Activated CD8-positive, alpha-beta memory T cell treated with anti-CD3 and anti-CD28 coated beads, Interleukin-2, amount 10 ng/mL, durations not matched to agents 7 days and 5 days (primary cell): ENCODE data around the gene CYP4A11. TPM values are rescaled to one million over a fixed set of nuclear protein-coding genes. Genes with fewer than 3 reads are reported as not detected.
"Not testable (repeated sequence)": the region's sequence is repeated elsewhere in the genome, so short reads cannot be mapped to it uniquely, and the experiment has no call there.

Source experiments
- ATAC-seq: fragments of 150-1000 bp; cut with Tn5 transposase; one replicate; pipeline ENCODE4 v1.10.0; 2021; ENCODE audit warnings: moderate library complexity
- CTCF ChIA-PET: fragments of 350-600 bp; sonication (Branson Sonifier 250); formaldehyde crosslinking; loops from one replicate; lab custom pipeline; 2021; ENCODE audit warnings: antibody characterized with exemption; lab: Charles Lee
- DNase-seq: peaks from one replicate; pipeline ENCODE4 v3.0.0-alpha.2; 2020
- H3K27ac Mint-ChIP-seq: one replicate; pipeline ENCODE4 v1.8.0; 2021; ENCODE audit warnings: mild to moderate bottlenecking, mixed read lengths
- H3K27me3 Mint-ChIP-seq: one replicate; pipeline ENCODE4 v1.8.0; 2021; ENCODE audit warnings: mixed read lengths
- H3K36me3 Mint-ChIP-seq: one replicate; pipeline ENCODE4 v1.8.0; 2021; ENCODE audit warnings: mild to moderate bottlenecking, mixed read lengths
- H3K4me1 Mint-ChIP-seq: one replicate; pipeline ENCODE4 v1.8.0; 2021; ENCODE audit warnings: mixed read lengths
- H3K4me3 Mint-ChIP-seq: one replicate; pipeline ENCODE4 v1.8.0; 2021; ENCODE audit warnings: mild to moderate bottlenecking, moderate library complexity, mixed read lengths
- H3K9me3 Mint-ChIP-seq: one replicate; pipeline ENCODE4 v1.8.0; 2022; ENCODE audit warnings: low read depth, mixed read lengths
- total RNA-seq, 2 experiments: library from RNA; stranded (reverse); gene quantifications; one replicate each; pipeline ENCODE4 v1.2.3, GENCODE V29; 2021

The CYP4A11 gene
- total RNA-seq, 2 experiments from 2014 or later: not detected

DNA sequence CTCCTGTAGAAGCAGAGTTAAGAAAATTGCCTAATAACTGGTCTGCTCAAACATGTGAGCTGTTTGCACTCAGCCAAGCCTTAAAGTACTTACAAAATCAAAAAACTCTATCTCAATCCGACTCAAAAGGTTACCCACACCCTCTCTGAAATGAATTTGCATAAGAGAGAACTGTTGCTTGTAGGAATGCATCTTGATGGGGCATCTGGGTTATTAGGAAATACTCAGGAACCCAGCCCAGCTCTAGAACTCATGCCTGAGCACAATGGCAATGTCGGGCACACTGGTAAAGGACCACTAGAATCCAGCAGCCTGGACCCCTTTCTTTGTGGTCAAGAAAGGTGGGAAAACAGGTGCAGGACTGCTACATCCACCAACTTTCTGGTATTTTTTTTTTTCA is 6.4 kb upstream of the CYP4A11 start:
- H3K27me3 Mint-ChIP-seq: peaks cover 35% of the 10 kb centered on the region
- H3K36me3 Mint-ChIP-seq, ATAC-seq, DNase-seq, H3K9me3 Mint-ChIP-seq, H3K27ac Mint-ChIP-seq, H3K4me3 Mint-ChIP-seq, CTCF ChIA-PET: not testable (repeated sequence)
- H3K4me1 Mint-ChIP-seq: peaks cover 28% of the 10 kb centered on the region

DNA sequence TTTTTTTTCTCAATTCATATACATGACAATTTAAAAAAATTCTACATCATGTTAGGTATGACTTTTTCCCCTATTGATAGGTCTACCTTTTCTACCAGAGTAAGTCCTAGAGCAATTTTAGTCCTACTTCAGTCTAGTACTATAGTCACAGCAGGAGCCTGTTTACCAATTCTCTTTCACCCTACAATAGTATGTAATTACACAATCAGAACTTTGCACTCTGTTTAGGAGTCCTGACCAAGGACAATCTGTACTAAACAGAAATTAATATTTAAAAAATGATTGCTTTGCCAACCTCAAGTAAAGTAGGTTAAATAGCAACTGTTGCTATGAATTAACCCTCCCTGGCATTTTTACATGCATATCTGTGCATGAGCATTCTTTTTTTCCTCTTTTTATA is 810 bp upstream of the CYP4A11 start:
- DNase-seq (no peak), ATAC-seq (no peak)
- Mint-ChIP-seq H3K27ac (no peak overlapping the region), H3K4me3 (no peak overlapping the region), H3K9me3 (no peaks in the 10 kb centered on the region), H3K36me3 (no peaks in the 10 kb centered on the region), H3K4me1 (peaks cover 3% of the 10 kb centered on the region), H3K27me3 (peaks cover 30% of the 10 kb centered on the region)
- CTCF ChIA-PET: no interaction called here

DNA sequence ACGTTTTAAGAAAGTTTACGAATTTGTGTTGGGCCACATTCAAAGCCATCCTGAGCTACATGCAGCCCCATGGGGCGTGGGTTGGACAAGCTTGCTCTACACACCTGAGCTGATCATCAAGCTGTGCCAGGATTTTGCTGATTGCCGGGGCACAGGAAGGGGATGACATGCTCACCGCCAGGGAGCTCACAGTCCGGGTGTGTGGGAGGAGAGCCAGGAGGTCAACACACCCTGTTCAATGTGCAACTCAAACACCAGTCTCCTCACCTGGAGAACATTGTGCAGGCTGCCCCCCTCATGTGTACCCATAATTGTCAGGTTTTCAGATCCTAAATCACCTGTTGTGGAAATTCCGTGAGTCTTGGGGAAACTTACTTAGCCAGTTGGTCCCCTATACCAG is 969 bp downstream of the CYP4A11 start:
- no peaks in the 10 kb centered on the region for H3K36me3 Mint-ChIP-seq
- CTCF ChIA-PET: interaction anchor here (0.6 kb wide), 1 partner anchor 78 kb away, joined by 3 read pairs; no protein-coding TSS in a partner anchor
- no peak overlapping the region for H3K4me3 Mint-ChIP-seq

DNA sequence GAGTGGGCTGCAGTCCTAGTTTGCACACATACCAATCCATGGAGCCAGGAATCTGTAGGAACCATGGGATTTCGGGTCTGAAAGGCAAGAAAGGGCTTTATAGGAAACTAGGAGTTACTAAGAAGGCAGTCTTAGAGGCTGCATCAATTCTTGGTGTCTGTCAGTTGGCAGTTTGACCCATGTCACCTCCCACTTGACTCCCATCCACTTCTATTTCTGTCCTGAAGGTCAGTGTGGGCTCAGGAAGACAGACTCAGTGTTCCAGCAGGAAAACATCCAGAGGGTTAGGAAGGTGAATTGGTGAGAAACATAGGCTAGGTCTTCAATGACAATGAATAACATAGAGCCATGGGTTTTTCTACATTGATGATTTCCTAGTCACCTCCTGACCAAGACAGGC is 4.0 kb downstream of the CYP4A11 start:
- no peak overlapping the region for H3K27ac Mint-ChIP-seq
- no peaks in the 10 kb centered on the region for H3K9me3 Mint-ChIP-seq
- no peak overlapping the region for H3K4me3 Mint-ChIP-seq
- ATAC-seq (no peak), DNase-seq (no peak)
- peaks cover 16% of the 10 kb centered on the region for H3K27me3 Mint-ChIP-seq
- H3K36me3 Mint-ChIP-seq: no peaks in the 10 kb centered on the region
- H3K4me1 Mint-ChIP-seq: no peaks in the 10 kb centered on the region
- CTCF ChIA-PET: no interaction called here

More for the DNA sequence above, 969 bp downstream of the CYP4A11 start:
- peaks cover 37% of the 10 kb centered on the region for H3K27me3 Mint-ChIP-seq
- ATAC-seq (no peak), DNase-seq (no peak)
- no peak overlapping the region for H3K27ac Mint-ChIP-seq
- no peaks in the 10 kb centered on the region for H3K4me1 Mint-ChIP-seq
- H3K9me3 Mint-ChIP-seq: no peaks in the 10 kb centered on the region

DNA sequence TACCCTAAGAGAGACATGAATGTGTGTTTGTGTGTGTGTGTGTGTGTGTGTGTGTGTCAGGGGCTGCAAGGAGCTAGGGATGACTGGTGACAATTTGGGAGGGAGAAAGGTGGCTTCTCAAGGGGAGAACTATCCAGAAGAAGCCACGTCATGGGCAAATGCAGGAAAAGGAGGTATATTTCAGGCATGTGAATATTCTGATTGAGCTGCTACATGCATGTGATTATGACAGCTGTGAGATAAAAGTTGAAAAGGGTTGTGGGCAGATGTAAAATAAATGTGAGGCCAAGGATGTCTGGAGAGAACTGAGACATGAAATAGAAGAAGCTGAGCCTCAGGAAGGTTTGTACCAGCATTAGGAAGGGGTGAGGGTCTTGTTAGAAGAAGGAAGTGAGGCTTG is 4.5 kb downstream of the CYP4A11 start:
- ATAC-seq (no peak), DNase-seq (no peak)
- H3K36me3 Mint-ChIP-seq: no peaks in the 10 kb centered on the region
- H3K9me3 Mint-ChIP-seq: no peaks in the 10 kb centered on the region
- H3K4me3 Mint-ChIP-seq: no peak overlapping the region
- peaks cover 16% of the 10 kb centered on the region for H3K27me3 Mint-ChIP-seq
- CTCF ChIA-PET: no interaction called here
- no peak overlapping the region for H3K27ac Mint-ChIP-seq
- H3K4me1 Mint-ChIP-seq: no peaks in the 10 kb centered on the region

DNA sequence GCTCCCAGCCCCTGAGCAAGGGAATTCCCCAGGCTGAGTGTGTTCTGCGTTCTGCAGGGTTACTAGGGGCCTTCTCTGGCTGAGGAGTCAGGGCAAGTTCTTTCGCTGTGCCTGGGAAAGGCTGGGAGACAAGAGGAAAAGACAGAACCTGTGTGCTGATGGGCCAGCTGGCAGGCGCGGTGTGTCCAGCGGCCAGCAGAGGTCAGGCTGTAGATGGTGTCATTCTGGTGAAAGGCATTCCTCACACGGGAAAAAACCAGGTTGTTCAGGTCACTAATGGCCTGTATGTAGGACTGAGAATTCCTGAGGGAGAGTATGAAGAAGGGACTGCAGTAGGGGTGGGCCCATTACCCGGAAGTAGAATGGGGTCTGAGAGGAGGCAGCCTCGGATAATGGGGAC is 6.4 kb downstream of the CYP4A11 start:
- ATAC-seq: not testable (repeated sequence)

DNA sequence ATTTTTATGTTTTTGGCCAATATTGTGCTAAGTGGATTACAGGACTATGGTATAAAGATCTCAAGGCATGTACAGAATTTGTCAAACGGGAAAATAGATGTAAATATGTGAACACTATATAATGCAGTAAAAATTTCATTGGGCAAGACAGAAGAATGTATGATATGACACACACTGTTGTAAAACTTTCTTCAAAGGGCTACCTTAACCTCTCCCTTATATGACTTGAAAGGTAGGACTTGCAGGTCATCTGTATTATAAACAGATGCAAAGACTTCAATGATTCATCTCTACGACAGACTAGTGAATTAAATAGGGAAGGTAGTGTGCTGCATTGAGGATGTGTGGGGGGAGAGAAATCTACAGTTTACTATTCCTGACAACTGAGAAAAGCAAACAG is 9.3 kb downstream of the CYP4A11 start:
- H3K9me3 Mint-ChIP-seq: not testable (repeated sequence)

More for the DNA sequence above, 6.4 kb downstream of the CYP4A11 start:
- peaks cover 20% of the 10 kb centered on the region for H3K27me3 Mint-ChIP-seq
- H3K27ac Mint-ChIP-seq, H3K4me3 Mint-ChIP-seq, DNase-seq, H3K4me1 Mint-ChIP-seq, H3K9me3 Mint-ChIP-seq, H3K36me3 Mint-ChIP-seq, CTCF ChIA-PET: not testable (repeated sequence)

DNA sequence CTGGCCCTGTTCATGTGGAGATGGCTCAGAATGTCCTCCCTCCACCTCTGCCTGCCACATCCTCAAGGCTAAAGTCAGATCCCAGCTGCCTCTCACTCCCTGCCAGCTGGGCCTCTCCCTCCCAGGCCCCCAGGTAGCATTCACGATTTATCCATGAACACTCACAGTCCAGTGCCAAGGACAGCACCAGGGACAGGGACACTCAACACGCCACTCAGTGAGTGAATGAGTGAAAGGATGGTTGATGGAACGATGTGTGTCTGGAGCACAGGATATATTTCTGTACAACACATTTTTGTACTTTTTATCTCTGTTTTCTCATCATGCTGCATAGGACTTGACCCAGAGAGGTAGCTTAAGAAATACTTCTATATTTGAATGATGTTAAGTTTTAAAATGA is 10.1 kb downstream of the CYP4A11 start:
- DNase-seq: no peak
- H3K36me3 Mint-ChIP-seq: no peaks in the 10 kb centered on the region
- no peak for ATAC-seq
- H3K4me1 Mint-ChIP-seq: no peaks in the 10 kb centered on the region
- peaks cover 4% of the 10 kb centered on the region for H3K27me3 Mint-ChIP-seq
- CTCF ChIA-PET: no interaction called here
- no peak overlapping the region for H3K27ac Mint-ChIP-seq
- H3K4me3 Mint-ChIP-seq: no peak overlapping the region
- no peaks in the 10 kb centered on the region for H3K9me3 Mint-ChIP-seq

More for the DNA sequence above, 9.3 kb downstream of the CYP4A11 start:
- DNase-seq, H3K4me1 Mint-ChIP-seq, H3K36me3 Mint-ChIP-seq, ATAC-seq, CTCF ChIA-PET, H3K4me3 Mint-ChIP-seq, H3K27ac Mint-ChIP-seq: not testable (repeated sequence)
- peaks cover 11% of the 10 kb centered on the region for H3K27me3 Mint-ChIP-seq

DNA sequence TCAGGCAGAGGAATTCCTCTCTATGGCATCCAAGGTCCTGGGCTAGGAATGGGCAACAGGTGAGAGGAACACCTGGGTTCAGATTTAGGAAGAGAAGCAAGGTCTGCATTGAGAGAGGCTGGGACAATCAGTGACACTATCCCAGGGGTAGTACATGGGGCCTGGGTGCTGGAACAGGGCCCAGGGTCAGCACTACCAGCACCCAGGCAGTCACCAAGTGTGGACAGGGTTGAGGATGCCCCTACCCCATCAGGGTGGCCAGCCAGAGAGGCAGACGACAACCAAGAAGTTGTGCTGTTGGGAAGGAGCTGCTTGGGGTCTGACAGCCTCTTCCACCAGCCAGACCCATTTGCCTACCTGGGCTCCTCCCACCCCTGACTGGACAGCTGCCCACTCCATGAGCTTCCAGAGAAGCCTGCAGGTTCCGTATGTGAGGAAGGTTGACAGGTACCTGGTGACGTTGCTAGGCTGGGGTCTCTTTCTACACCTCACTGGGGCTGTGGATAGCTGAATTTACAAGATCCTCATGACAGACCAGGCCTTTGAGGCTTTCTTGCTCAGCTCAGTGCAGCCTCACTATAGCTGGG is 13.9 kb downstream of the CYP4A11 start:
- Mint-ChIP-seq H3K36me3 (no peaks in the 10 kb centered on the region), H3K4me1 (no peaks in the 10 kb centered on the region), H3K27ac (no peak overlapping the region), H3K4me3 (no peak overlapping the region), H3K27me3 (peaks cover 10% of the 10 kb centered on the region), H3K9me3 (no peaks in the 10 kb centered on the region)
- CTCF ChIA-PET: no interaction called here
- no peak for ATAC-seq
- no peak for DNase-seq

DNA sequence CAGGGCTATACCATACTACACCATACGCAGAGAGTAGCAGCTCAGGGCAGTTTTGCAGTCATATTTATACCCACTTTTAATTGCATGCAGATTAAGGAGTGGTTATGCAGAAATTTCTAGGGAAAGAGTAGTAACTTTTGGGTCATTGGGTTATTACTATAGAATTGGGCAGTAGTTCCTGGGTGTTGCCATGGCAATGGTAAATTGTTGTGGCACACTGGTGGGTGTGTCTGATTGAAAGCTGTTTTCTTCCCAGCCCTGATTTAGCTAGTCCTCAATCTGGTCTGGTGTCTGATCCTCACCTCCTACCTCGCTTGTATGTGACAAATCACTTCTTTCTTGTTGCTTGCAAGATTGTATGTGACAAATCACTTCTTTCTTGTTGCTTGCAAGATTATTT is 30.5 kb downstream of the CYP4A11 start:
- H3K4me1 Mint-ChIP-seq: no peaks in the 10 kb centered on the region
- H3K4me3 Mint-ChIP-seq: no peak overlapping the region
- peaks cover 5% of the 10 kb centered on the region for H3K9me3 Mint-ChIP-seq
- peaks cover 11% of the 10 kb centered on the region for H3K27me3 Mint-ChIP-seq
- no peak for ATAC-seq
- DNase-seq: no peak
- H3K36me3 Mint-ChIP-seq: no peaks in the 10 kb centered on the region
- CTCF ChIA-PET: no interaction called here
- H3K27ac Mint-ChIP-seq: no peak overlapping the region

DNA sequence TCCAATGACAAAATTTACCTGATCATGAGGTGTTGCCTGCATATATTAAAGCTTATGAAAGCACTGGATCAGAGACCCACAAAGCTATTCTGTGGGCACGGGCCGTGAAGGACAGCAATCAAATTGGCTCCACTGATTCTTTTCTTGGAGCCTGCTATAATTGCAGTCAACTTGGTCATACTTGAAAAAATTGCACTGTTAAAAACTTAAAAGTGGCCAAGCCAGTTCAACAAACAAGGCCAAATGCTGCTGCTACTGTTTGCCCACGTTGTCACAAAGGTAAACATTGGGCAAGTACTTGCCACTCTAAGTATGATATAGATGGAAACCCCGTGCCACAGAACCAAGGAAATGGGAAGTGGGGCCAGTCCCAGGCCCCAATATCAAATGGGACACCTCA is 37.8 kb downstream of the CYP4A11 start:
- Mint-ChIP-seq H3K9me3 (peaks cover 5% of the 10 kb centered on the region), H3K4me3 (no peak overlapping the region), H3K4me1 (no peaks in the 10 kb centered on the region), H3K36me3 (no peaks in the 10 kb centered on the region), H3K27me3 (peaks cover 5% of the 10 kb centered on the region), H3K27ac (no peak overlapping the region)
- DNase-seq (no peak), ATAC-seq (no peak)
- CTCF ChIA-PET: no interaction called here

DNA sequence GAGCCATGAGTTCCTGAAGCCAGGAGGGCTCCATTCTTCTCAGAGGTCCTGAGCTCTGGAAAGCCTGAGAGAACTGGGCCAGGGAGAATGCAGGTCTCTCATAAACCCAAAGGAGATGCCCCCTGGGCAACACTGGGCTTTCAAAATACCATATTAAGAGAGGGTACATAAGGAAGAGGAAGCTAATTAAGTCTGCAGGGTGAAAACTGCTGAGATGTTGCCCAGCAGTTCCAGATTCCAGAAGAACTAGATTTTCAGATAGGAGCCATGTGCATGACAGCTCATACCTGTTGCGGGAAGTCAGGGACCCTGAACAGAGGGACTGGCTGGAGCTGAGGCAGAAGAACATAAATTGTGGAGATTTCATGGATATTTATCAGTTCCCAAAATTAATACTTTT is 40.9 kb downstream of the CYP4A11 start:
- DNase-seq (no peak), ATAC-seq (no peak)
- Mint-ChIP-seq H3K9me3 (no peaks in the 10 kb centered on the region), H3K36me3 (no peaks in the 10 kb centered on the region), H3K27me3 (peaks cover 2% of the 10 kb centered on the region), H3K4me1 (no peaks in the 10 kb centered on the region), H3K27ac (no peak overlapping the region), H3K4me3 (no peak overlapping the region)
- CTCF ChIA-PET: no interaction called here

DNA sequence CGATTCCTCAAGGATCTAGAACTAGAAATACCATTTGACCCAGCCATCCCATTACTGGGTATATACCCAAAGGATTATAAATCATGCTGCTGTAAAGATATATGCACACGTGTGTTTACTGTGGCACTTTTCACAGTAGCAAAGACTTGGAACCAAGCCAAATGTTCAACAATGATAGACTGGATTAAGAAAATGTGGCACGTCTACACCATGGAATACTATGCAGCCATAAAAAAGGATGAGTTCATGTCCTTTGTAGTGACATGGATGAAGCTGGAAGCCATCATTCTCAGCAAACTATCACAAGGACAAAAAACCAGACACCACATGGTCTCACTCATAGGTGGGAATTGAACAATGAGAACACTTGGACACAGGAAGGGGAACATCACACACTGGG is 59.6 kb downstream of the CYP4A11 start:
- H3K4me1 Mint-ChIP-seq, H3K27me3 Mint-ChIP-seq, H3K27ac Mint-ChIP-seq, CTCF ChIA-PET, ATAC-seq, DNase-seq, H3K36me3 Mint-ChIP-seq, H3K4me3 Mint-ChIP-seq, H3K9me3 Mint-ChIP-seq: not testable (repeated sequence)
